Stimulated activated memory B cell treated with anti-CD40 and anti-IgM and Interleukin-4, amounts not matched to agents 10 μg/mL and 1 μg/mL and 100 μg/mL, for 72 hours (primary cell): Measurements from ENCODE around the gene EN1.

Experiments
- ATAC-seq: fragments of 150-1000 bp; cut with Tn5 transposase; 2 replicates; pipeline ENCODE4 v1.10.0; 2021
- H3K27ac Mint-ChIP-seq: one replicate; pipeline ENCODE4 v1.8.0; 2022; ENCODE audit warnings: mild to moderate bottlenecking, mixed read lengths
- H3K27me3 Mint-ChIP-seq: one replicate; pipeline ENCODE4 v1.8.0; 2022; ENCODE audit warnings: mixed read lengths
- H3K36me3 Mint-ChIP-seq: one replicate; pipeline ENCODE4 v1.8.0; 2022; ENCODE audit warnings: mixed read lengths
- H3K4me1 Mint-ChIP-seq: one replicate; pipeline ENCODE4 v1.8.0; 2022; ENCODE audit warnings: mixed read lengths
- H3K4me3 Mint-ChIP-seq: one replicate; pipeline ENCODE4 v1.8.0; 2022; ENCODE audit warnings: mild to moderate bottlenecking, moderate library complexity, mixed read lengths
- H3K9me3 Mint-ChIP-seq: one replicate; pipeline ENCODE4 v1.8.0; 2022; ENCODE audit warnings: mixed read lengths

EN1 gene

GRCh38 chr2:118846953-118847761 is at the start of gene EN1:
EN1 (minus strand) TSS chr2:118847648; CDS start chr2:118847167, 481 bp downstream.
- Mint-ChIP-seq H3K27me3 (peaks cover 85% of the 10 kb centered on the region), H3K36me3 (no peaks in the 10 kb centered on the region), H3K9me3 (no peaks in the 10 kb centered on the region), H3K4me3 (no peak within 1 kb of the TSS), H3K27ac (no peak within 1 kb of the TSS), H3K4me1 (peaks cover 3% of the 10 kb centered on the region)
- no peak for ATAC-seq

GRCh38 chr2:118893100-118893499 is 45.7 kb upstream of the EN1 start:
- Mint-ChIP-seq H3K36me3 (peaks cover 10% of the 10 kb centered on the region), H3K4me3 (no peak overlapping the region), H3K27me3 (peaks cover 13% of the 10 kb centered on the region), H3K4me1 (no peaks in the 10 kb centered on the region), H3K9me3 (peaks cover 8% of the 10 kb centered on the region), H3K27ac (no peak overlapping the region)
- ATAC-seq = no peak

- Mint-ChIP-seq H3K27me3 (peaks cover 13% of the 10 kb centered on the region), H3K36me3 (peaks cover 10% of the 10 kb centered on the region), H3K9me3 (peaks cover 8% of the 10 kb centered on the region), H3K4me3 (no peak overlapping the region), H3K27ac (no peak overlapping the region), H3K4me1 (no peaks in the 10 kb centered on the region)
- no peak for ATAC-seq
Measured at GRCh38 chr2:118889995-118890394, 42.5 kb upstream of the EN1 start.

- no peaks in the 10 kb centered on the region for H3K9me3 Mint-ChIP-seq
- ATAC-seq = no peak
- H3K4me3 Mint-ChIP-seq = no peak overlapping the region
- peaks cover 30% of the 10 kb centered on the region for H3K27me3 Mint-ChIP-seq
- H3K27ac Mint-ChIP-seq = peak overlapping the region; percentile 44
- H3K4me1 Mint-ChIP-seq = peaks cover 11% of the 10 kb centered on the region
- H3K36me3 Mint-ChIP-seq = no peaks in the 10 kb centered on the region
Measured at GRCh38 chr2:118883792-118884191, 36.3 kb upstream of the EN1 start.

GRCh38 chr2:118882693-118883336 is 35.4 kb upstream of the EN1 start:
- Mint-ChIP-seq H3K27ac (peak overlapping the region; percentile 44), H3K27me3 (peaks cover 36% of the 10 kb centered on the region), H3K4me1 (peaks cover 11% of the 10 kb centered on the region), H3K9me3 (no peaks in the 10 kb centered on the region), H3K4me3 (peak overlapping the region; percentile 80), H3K36me3 (no peaks in the 10 kb centered on the region)
- peak; percentile 59 for ATAC-seq

GRCh38 chr2:118881490-118882129 is 34.2 kb upstream of the EN1 start:
- Mint-ChIP-seq H3K9me3 (no peaks in the 10 kb centered on the region), H3K27ac (no peak overlapping the region), H3K27me3 (peaks cover 46% of the 10 kb centered on the region), H3K4me3 (no peak overlapping the region), H3K4me1 (peaks cover 11% of the 10 kb centered on the region), H3K36me3 (no peaks in the 10 kb centered on the region)
- peak; percentile 79 for ATAC-seq

GRCh38 chr2:118880501-118880900 is 33.1 kb upstream of the EN1 start:
- peaks cover 11% of the 10 kb centered on the region for H3K4me1 Mint-ChIP-seq

GRCh38 chr2:118878531-118879149 is 31.2 kb upstream of the EN1 start:
- Mint-ChIP-seq H3K4me1 (peaks cover 11% of the 10 kb centered on the region), H3K27me3 (peaks cover 73% of the 10 kb centered on the region), H3K36me3 (no peaks in the 10 kb centered on the region), H3K9me3 (no peaks in the 10 kb centered on the region), H3K4me3 (no peak overlapping the region), H3K27ac (no peak overlapping the region)
- ATAC-seq = no peak

More at GRCh38 chr2:118880501-118880900, 33.1 kb upstream of the EN1 start:
- Mint-ChIP-seq H3K36me3 (no peaks in the 10 kb centered on the region), H3K27me3 (peaks cover 57% of the 10 kb centered on the region), H3K9me3 (no peaks in the 10 kb centered on the region), H3K4me3 (no peak overlapping the region), H3K27ac (no peak overlapping the region)
- ATAC-seq = no peak

- Mint-ChIP-seq H3K27me3 (peaks cover 61% of the 10 kb centered on the region), H3K27ac (no peak overlapping the region), H3K9me3 (no peaks in the 10 kb centered on the region), H3K4me3 (no peak overlapping the region), H3K4me1 (no peaks in the 10 kb centered on the region), H3K36me3 (no peaks in the 10 kb centered on the region)
- no peak for ATAC-seq
Measured at GRCh38 chr2:118875318-118875717, 27.9 kb upstream of the EN1 start.

- no peak overlapping the region for H3K4me3 Mint-ChIP-seq
- no peaks in the 10 kb centered on the region for H3K4me1 Mint-ChIP-seq
- no peaks in the 10 kb centered on the region for H3K9me3 Mint-ChIP-seq
- peaks cover 59% of the 10 kb centered on the region for H3K27me3 Mint-ChIP-seq
- no peaks in the 10 kb centered on the region for H3K36me3 Mint-ChIP-seq
- no peak overlapping the region for H3K27ac Mint-ChIP-seq
- no peak for ATAC-seq
Measured at GRCh38 chr2:118874324-118874723, 26.9 kb upstream of the EN1 start.

GRCh38 chr2:118865106-118865505 is 17.7 kb upstream of the EN1 start:
- peak; percentile 83 for ATAC-seq
- Mint-ChIP-seq H3K27ac (no peak overlapping the region), H3K4me3 (no peak overlapping the region), H3K9me3 (no peaks in the 10 kb centered on the region), H3K4me1 (no peaks in the 10 kb centered on the region), H3K27me3 (peaks cover 45% of the 10 kb centered on the region), H3K36me3 (no peaks in the 10 kb centered on the region)

GRCh38 chr2:118864207-118864606 is 16.8 kb upstream of the EN1 start:
- H3K36me3 Mint-ChIP-seq = no peaks in the 10 kb centered on the region
- H3K27ac Mint-ChIP-seq = no peak overlapping the region
- no peak overlapping the region for H3K4me3 Mint-ChIP-seq
- ATAC-seq = no peak
- H3K4me1 Mint-ChIP-seq = peaks cover 5% of the 10 kb centered on the region
- H3K27me3 Mint-ChIP-seq = peaks cover 54% of the 10 kb centered on the region
- no peaks in the 10 kb centered on the region for H3K9me3 Mint-ChIP-seq

GRCh38 chr2:118861731-118862130 is 14.3 kb upstream of the EN1 start:
- Mint-ChIP-seq H3K36me3 (no peaks in the 10 kb centered on the region), H3K4me3 (no peak overlapping the region), H3K9me3 (no peaks in the 10 kb centered on the region), H3K4me1 (peaks cover 14% of the 10 kb centered on the region), H3K27ac (no peak overlapping the region), H3K27me3 (peaks cover 78% of the 10 kb centered on the region)
- ATAC-seq = no peak

GRCh38 chr2:118861242-118861641 is 13.8 kb upstream of the EN1 start:
- Mint-ChIP-seq H3K4me3 (no peak overlapping the region), H3K36me3 (no peaks in the 10 kb centered on the region), H3K27ac (no peak overlapping the region), H3K27me3 (peaks cover 83% of the 10 kb centered on the region), H3K4me1 (peaks cover 19% of the 10 kb centered on the region), H3K9me3 (no peaks in the 10 kb centered on the region)
- ATAC-seq = no peak

GRCh38 chr2:118860506-118860905 is 13.1 kb upstream of the EN1 start:
- no peak overlapping the region for H3K4me3 Mint-ChIP-seq
- no peaks in the 10 kb centered on the region for H3K36me3 Mint-ChIP-seq
- H3K4me1 Mint-ChIP-seq = peaks cover 25% of the 10 kb centered on the region
- H3K9me3 Mint-ChIP-seq = no peaks in the 10 kb centered on the region
- H3K27ac Mint-ChIP-seq = no peak overlapping the region
- peaks cover 90% of the 10 kb centered on the region for H3K27me3 Mint-ChIP-seq
- no peak for ATAC-seq
